ENCODE measurements around the gene ATF7IP. TPM values are rescaled to one million over a fixed set of nuclear protein-coding genes. Genes with fewer than 3 reads are reported as not detected.

The ATF7IP gene
- total RNA-seq, 2 experiments from 2014 or later, result 55.6 to 66.0 TPM

DNA sequence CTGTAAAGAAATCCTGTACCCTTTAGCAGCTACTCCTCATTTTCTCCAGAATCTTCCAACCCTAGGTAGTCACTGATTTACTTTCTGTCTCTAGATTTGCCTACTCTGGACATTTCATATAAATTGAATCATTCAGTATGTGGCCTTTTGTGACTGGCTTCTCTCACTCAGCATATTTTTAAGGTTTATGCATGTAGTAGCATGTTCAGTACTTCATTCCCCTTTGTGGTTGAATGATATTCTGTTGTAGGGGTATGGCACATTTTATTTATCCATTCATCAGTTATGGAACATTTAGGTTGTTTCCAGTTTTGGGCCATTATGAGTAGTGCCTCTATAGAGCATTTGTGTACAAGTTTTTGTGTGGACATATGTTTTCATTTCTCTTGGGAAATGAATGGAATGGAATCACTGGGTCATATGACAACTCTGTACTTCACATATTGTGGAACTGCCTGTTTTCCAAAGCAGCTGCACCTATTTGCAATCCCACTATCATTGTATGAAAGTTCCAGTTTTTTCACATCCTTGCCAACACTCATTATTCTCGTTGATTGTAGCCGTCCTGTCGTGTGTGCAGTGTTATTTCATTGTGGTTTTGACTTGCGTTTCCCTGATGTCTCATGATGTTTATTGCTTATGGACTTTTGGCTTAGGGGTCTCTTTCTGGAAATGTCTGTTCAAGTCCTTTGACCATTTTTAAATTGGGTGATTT lies 57.2 kb downstream of the ATF7IP start:
- ChIA-PET POLR2A (interaction anchor here (0.7 to 1.4 kb wide), 4 partner anchors 11 to 51 kb away, joined by 3 to 8 read pairs (median 3); no protein-coding TSS in a partner anchor), CTCF (ENCODE audit: unreplicated experiment) (no interaction called here)
- peaks cover 2% of the 10 kb centered on the region for H3K4me1 ChIP-seq (ENCODE audit: insufficient read depth, low read length, poor library complexity, severe bottlenecking)
- no peaks in the 10 kb centered on the region for H3K9me2 ChIP-seq (ENCODE audit: insufficient read depth, low read length)
- no peak overlapping the region for H3K4me3 ChIP-seq (ENCODE audit: low read depth, low read length, poor library complexity, severe bottlenecking)
- H3K79me2 ChIP-seq (ENCODE audit: insufficient read depth, low read depth, low read length), result peaks cover 98% of the 10 kb centered on the region
- no peak for DNase-seq (ENCODE audit: low spot score)
- no peak overlapping the region for H2AFZ ChIP-seq (ENCODE audit: low read length)
- no peak overlapping the region for H3K27ac ChIP-seq (ENCODE audit: low read depth, low read length, poor library complexity, severe bottlenecking)
- H3K4me2 ChIP-seq (ENCODE audit: low read length), result no peak overlapping the region
- intact Hi-C loops (cut with micrococcal nuclease; ENCODE audit: unreplicated experiment), result no loop called here
- peaks cover 87% of the 10 kb centered on the region for H3K36me3 ChIP-seq (ENCODE audit: insufficient read depth, low read length)
- no peaks in the 10 kb centered on the region; the same call in 1 of the 2 replicates for H4K20me1 ChIP-seq (ENCODE audit: insufficient read depth, low read length)
- TF ChIP-seq EZH2phosphoT487 (IDR thresholded peaks at IDR 0.05; ENCODE audit: borderline replicate concordance, low read depth, low read length) (no peak), CTCF (conservative IDR thresholded peaks at IDR 0.05; ENCODE audit: low read length) (no peak)
- H3K9me3 ChIP-seq (ENCODE audit: low read length), result peaks cover 47% of the 10 kb centered on the region
- no TSS peak for BruUV-seq (replicated peaks)

- CTCF ChIA-PET (ENCODE audit: unreplicated experiment), result no interaction called here
- H3K36me3 ChIP-seq (ENCODE audit: insufficient read depth, low read length), result peaks cover 96% of the 10 kb centered on the region
- TF ChIP-seq EZH2phosphoT487 (IDR thresholded peaks at IDR 0.05; ENCODE audit: borderline replicate concordance, low read depth, low read length), result no peak
- TF ChIP-seq CTCF (conservative IDR thresholded peaks at IDR 0.05; ENCODE audit: low read length), result no peak
- no peak overlapping the region for H3K4me2 ChIP-seq (ENCODE audit: low read length)
- no TSS peak for BruUV-seq (replicated peaks)
- H3K27ac ChIP-seq (ENCODE audit: low read depth, low read length, poor library complexity, severe bottlenecking), result no peak overlapping the region
- H3K4me3 ChIP-seq (ENCODE audit: low read depth, low read length, poor library complexity, severe bottlenecking), result no peak overlapping the region
- POLR2A ChIA-PET, result interaction anchor here (1.3 kb wide), 1 partner anchor 10 kb away, joined by 3 read pairs; no protein-coding TSS in a partner anchor
- intact Hi-C loops (cut with micrococcal nuclease; ENCODE audit: unreplicated experiment), result no loop called here
- peaks cover 98% of the 10 kb centered on the region for H3K79me2 ChIP-seq (ENCODE audit: insufficient read depth, low read depth, low read length)
- H3K9me2 ChIP-seq (ENCODE audit: insufficient read depth, low read length), result no peaks in the 10 kb centered on the region
- no peak for DNase-seq (ENCODE audit: low spot score)
- peaks cover 46% of the 10 kb centered on the region for H3K9me3 ChIP-seq (ENCODE audit: low read length)
- H3K4me1 ChIP-seq (ENCODE audit: insufficient read depth, low read length, poor library complexity, severe bottlenecking), result no peaks in the 10 kb centered on the region
- H4K20me1 ChIP-seq (ENCODE audit: insufficient read depth, low read length), result no peaks in the 10 kb centered on the region; the same call in 1 of the 2 replicates
- H2AFZ ChIP-seq (ENCODE audit: low read length), result no peak overlapping the region
Observed at GRCh38 chr12:14424545-14424944, 59.1 kb downstream of the ATF7IP start.

DNA sequence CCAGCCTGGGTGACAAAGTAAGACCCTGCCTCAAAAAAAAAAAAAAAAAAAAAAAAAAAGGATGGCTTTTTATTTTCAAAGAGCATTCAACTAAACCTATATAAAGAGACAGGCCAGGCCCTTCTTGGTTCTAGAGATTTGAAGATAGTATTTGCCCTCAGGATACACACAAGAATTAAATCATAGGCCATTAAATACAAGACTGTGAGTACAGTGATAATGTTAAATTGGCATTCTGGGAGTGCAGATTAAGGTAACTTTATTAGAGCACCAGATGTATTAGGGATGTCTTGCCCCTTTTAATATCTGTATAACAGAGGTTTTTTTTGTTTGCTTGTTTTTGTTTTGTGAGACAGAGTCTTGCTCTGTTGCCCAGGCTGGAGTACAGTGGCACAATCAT lies 61.3 kb downstream of the ATF7IP start:
- TF ChIP-seq CTCF (conservative IDR thresholded peaks at IDR 0.05; ENCODE audit: low read length) (no peak), EZH2phosphoT487 (IDR thresholded peaks at IDR 0.05; ENCODE audit: borderline replicate concordance, low read depth, low read length) (no peak)
- Histone ChIP-seq H4K20me1 (ENCODE audit: insufficient read depth, low read length) (no peaks in the 10 kb centered on the region; the same call in 1 of the 2 replicates), H3K36me3 (ENCODE audit: insufficient read depth, low read length) (peaks cover 98% of the 10 kb centered on the region), H3K9me2 (ENCODE audit: insufficient read depth, low read length) (no peaks in the 10 kb centered on the region), H2AFZ (ENCODE audit: low read length) (no peak overlapping the region), H3K9me3 (ENCODE audit: low read length) (peaks cover 51% of the 10 kb centered on the region), H3K27ac (ENCODE audit: low read depth, low read length, poor library complexity, severe bottlenecking) (no peak overlapping the region), H3K4me1 (ENCODE audit: insufficient read depth, low read length, poor library complexity, severe bottlenecking) (no peaks in the 10 kb centered on the region), H3K4me2 (ENCODE audit: low read length) (no peak overlapping the region), H3K4me3 (ENCODE audit: low read depth, low read length, poor library complexity, severe bottlenecking) (no peak overlapping the region), H3K79me2 (ENCODE audit: insufficient read depth, low read depth, low read length) (peaks cover 100% of the 10 kb centered on the region)
- DNase-seq (ENCODE audit: low spot score), result no peak
- ChIA-PET CTCF (ENCODE audit: unreplicated experiment) (interaction anchor here (1.1 kb wide), 1 partner anchor 9 kb away, joined by 3 read pairs; no protein-coding TSS in a partner anchor), POLR2A (interaction anchor here (0.7 to 1.2 kb wide), 3 partner anchors 12 to 1278 kb away, joined by 3 to 4 read pairs (median 3); no protein-coding TSS in a partner anchor)
- no TSS peak for BruUV-seq (replicated peaks)
- intact Hi-C loops (cut with micrococcal nuclease; ENCODE audit: unreplicated experiment), result no loop called here
